ENCODE measurements around the gene CDK9. TPM values are rescaled to one million over a fixed set of nuclear protein-coding genes. Genes with fewer than 3 reads are reported as not detected.

The CDK9 gene
- total RNA-seq, 2 donors from 2014 or later = 37.2 to 53.3 TPM

GRCh38 chr9:127770583-127770904, 15.3 kb upstream of the CDK9 start:
- Histone ChIP-seq H3K9me3 (no peaks in the 10 kb centered on the region), H3K27ac (peak overlapping the region; percentile 71 to 83)
- DNase-seq (ENCODE audit: low spot score) = no peak

GRCh38 chr9:127770905-127771569, 14.8 kb upstream of the CDK9 start:
- Histone ChIP-seq H3K36me3 (no peaks in the 10 kb centered on the region), H3K27ac (peak overlapping the region; percentile 71 to 83), H3K4me3 (peak overlapping the region; percentile 55 to 59), H3K27me3 (no peaks in the 10 kb centered on the region), H3K9me3 (no peaks in the 10 kb centered on the region), H3K4me1 (peaks cover 0 to 37% of the 10 kb centered on the region in 2 donors)
- TF ChIP-seq CTCF (IDR thresholded peaks at IDR 0.05) = no peak
- DNase-seq (ENCODE audit: low spot score) = peak; percentile 98

More at GRCh38 chr9:127770583-127770904, 15.3 kb upstream of the CDK9 start:
- peak overlapping the region; percentile 55 to 59 for H3K4me3 ChIP-seq
- H3K4me1 ChIP-seq = peaks cover 0 to 37% of the 10 kb centered on the region in 2 donors
- H3K36me3 ChIP-seq = no peaks in the 10 kb centered on the region
- no peaks in the 10 kb centered on the region for H3K27me3 ChIP-seq
- no peak for TF ChIP-seq CTCF (IDR thresholded peaks at IDR 0.05)

- Histone ChIP-seq H3K4me1 (peaks cover 0 to 35% of the 10 kb centered on the region in 2 donors), H3K27me3 (no peaks in the 10 kb centered on the region), H3K9me3 (no peaks in the 10 kb centered on the region), H3K4me3 (peak overlapping the region; percentile 9 to 59), H3K27ac (peak overlapping the region in 1 of 2 donors; percentile 41), H3K36me3 (no peaks in the 10 kb centered on the region)
- no peak for TF ChIP-seq CTCF (IDR thresholded peaks at IDR 0.05)
- no peak for DNase-seq (ENCODE audit: low spot score)
These were observed 14.2 kb upstream of the CDK9 start for GRCh38 chr9:127771570-127772189.

GRCh38 chr9:127772603-127773002, 13.2 kb upstream of the CDK9 start:
- Histone ChIP-seq H3K4me1 (peaks cover 0 to 26% of the 10 kb centered on the region in 2 donors), H3K27ac (no peak overlapping the region), H3K27me3 (no peaks in the 10 kb centered on the region), H3K9me3 (no peaks in the 10 kb centered on the region), H3K4me3 (no peak overlapping the region), H3K36me3 (no peaks in the 10 kb centered on the region)
- no peak for TF ChIP-seq CTCF (IDR thresholded peaks at IDR 0.05)
- no peak for DNase-seq (ENCODE audit: low spot score)

GRCh38 chr9:127773272-127773671, 12.6 kb upstream of the CDK9 start:
- Histone ChIP-seq H3K27me3 (no peaks in the 10 kb centered on the region), H3K9me3 (no peaks in the 10 kb centered on the region), H3K36me3 (no peaks in the 10 kb centered on the region), H3K27ac (no peak overlapping the region), H3K4me1 (peaks cover 0 to 24% of the 10 kb centered on the region in 2 donors), H3K4me3 (no peak overlapping the region)
- no peak for DNase-seq (ENCODE audit: low spot score)
- no peak for TF ChIP-seq CTCF (IDR thresholded peaks at IDR 0.05)

Data from right atrium auricular region (tissue), 2 donors.